ENCODE measurements around the gene HM13. TPM values are rescaled to one million over a fixed set of nuclear protein-coding genes. Genes with fewer than 3 reads are reported as not detected.

The HM13 gene
- total and polyA plus RNA-seq, 2 of the 13 experiments (the other 11 are each of a cell fraction or from before 2014, with no cell fraction given): 118 to 243 TPM

DNA sequence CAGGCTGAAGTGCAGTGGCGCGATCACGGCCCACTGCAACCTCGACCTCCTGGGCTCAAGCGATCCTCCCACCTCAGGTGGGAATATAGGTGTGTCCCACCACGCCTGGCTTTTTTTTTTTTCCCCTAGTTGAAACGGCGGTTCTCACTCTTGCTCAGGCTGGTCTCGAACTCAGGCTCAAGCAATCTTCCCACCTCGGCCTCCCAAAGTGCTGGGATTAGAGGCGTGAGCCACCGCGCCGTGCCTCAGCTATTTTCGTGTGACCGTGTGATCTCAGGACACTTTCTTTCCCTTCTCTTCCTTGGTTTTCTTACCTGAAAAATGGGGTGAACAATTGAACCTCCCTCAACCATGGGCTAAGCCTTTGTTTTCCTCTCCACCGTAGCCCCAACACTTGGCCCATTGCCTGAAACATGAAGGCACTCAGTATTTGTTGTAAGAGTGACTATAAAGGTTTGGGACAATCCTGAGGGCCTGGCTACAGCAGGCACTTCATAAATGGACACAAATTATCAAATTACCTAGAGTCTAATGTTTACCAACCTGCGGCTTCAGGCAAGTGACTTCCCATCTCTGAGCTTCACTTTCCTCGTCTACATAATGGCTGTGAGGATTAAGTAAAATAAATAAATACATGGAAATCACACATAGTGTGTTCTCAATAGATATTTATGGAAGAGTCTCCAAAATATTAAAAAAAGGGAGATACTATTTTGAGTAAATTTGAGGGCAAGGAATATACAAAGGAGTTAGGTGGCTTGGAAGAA lies 59.5 kb downstream of the HM13 start (continued):
- TF ChIP-seq, protein P1, sequence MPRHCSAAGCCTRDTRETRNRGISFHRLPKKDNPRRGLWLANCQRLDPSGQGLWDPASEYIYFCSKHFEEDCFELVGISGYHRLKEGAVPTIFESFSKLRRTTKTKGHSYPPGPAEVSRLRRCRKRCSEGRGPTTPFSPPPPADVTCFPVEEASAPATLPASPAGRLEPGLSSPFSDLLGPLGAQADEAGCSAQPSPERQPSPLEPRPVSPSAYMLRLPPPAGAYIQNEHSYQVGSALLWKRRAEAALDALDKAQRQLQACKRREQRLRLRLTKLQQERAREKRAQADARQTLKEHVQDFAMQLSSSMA (CRISPR knock-in tag; IDR thresholded peaks at IDR 0.05): peak; percentile 38; the same call in 1 of the 2 replicates
- no peak for TF ChIP-seq PRPF4 (IDR thresholded peaks at IDR 0.05; ENCODE audit: low read depth, low read length, poor library complexity, severe bottlenecking)
- TF ChIP-seq ZNF329 (CRISPR knock-in tag; IDR thresholded peaks at IDR 0.05; ENCODE audit: low read depth): 0 out of 2 replicates have a peak, but pooled peaks have one; percentile 24
- TF ChIP-seq ZNF687 (CRISPR knock-in tag; IDR thresholded peaks at IDR 0.05): no peak
- no peak for TF ChIP-seq ZNF264 (CRISPR knock-in tag; IDR thresholded peaks at IDR 0.05)
- no peak; the same call in 1 of the 2 replicates for TF ChIP-seq SNAI1 (CRISPR knock-in tag; IDR thresholded peaks at IDR 0.05; ENCODE audit: borderline replicate concordance)
- TF ChIP-seq NR2F6 (IDR thresholded peaks at IDR 0.05): no peak
- TF ChIP-seq NR2F6 (CRISPR knock-in tag; IDR thresholded peaks at IDR 0.05): no peak; the same call in 1 of the 2 replicates
- TF ChIP-seq ZSCAN9 (CRISPR knock-in tag; IDR thresholded peaks at IDR 0.05; ENCODE audit: borderline replicate concordance): no peak; the same call in 1 of the 2 replicates
- no peak for TF ChIP-seq ZNF703 (CRISPR knock-in tag; IDR thresholded peaks at IDR 0.05; ENCODE audit: borderline replicate concordance)
- TF ChIP-seq PCBP1 (IDR thresholded peaks at IDR 0.05; ENCODE audit: borderline replicate concordance, low read depth, low read length): no peak
- TF ChIP-seq MEIS2 (CRISPR knock-in tag; IDR thresholded peaks at IDR 0.05): no peak; the same call in 1 of the 2 replicates
- TF ChIP-seq NKX3-1 (CRISPR knock-in tag; IDR thresholded peaks at IDR 0.05): no peak; the same call in none of the 2 replicates
- TF ChIP-seq, protein P2, sequence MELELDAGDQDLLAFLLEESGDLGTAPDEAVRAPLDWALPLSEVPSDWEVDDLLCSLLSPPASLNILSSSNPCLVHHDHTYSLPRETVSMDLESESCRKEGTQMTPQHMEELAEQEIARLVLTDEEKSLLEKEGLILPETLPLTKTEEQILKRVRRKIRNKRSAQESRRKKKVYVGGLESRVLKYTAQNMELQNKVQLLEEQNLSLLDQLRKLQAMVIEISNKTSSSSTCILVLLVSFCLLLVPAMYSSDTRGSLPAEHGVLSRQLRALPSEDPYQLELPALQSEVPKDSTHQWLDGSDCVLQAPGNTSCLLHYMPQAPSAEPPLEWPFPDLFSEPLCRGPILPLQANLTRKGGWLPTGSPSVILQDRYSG (CRISPR knock-in tag; IDR thresholded peaks at IDR 0.05): no peak
- TF ChIP-seq ZNF142 (CRISPR knock-in tag; IDR thresholded peaks at IDR 0.05): no peak
- TF ChIP-seq, protein P3, sequence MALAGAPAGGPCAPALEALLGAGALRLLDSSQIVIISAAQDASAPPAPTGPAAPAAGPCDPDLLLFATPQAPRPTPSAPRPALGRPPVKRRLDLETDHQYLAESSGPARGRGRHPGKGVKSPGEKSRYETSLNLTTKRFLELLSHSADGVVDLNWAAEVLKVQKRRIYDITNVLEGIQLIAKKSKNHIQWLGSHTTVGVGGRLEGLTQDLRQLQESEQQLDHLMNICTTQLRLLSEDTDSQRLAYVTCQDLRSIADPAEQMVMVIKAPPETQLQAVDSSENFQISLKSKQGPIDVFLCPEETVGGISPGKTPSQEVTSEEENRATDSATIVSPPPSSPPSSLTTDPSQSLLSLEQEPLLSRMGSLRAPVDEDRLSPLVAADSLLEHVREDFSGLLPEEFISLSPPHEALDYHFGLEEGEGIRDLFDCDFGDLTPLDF (CRISPR knock-in tag; IDR thresholded peaks at IDR 0.05): no peak

Measured in HepG2 (cell line).